ENCODE results near the gene RTP3.
"Not testable (repeated sequence)": the region's sequence is repeated elsewhere in the genome, so short reads cannot be mapped to it uniquely, and the experiment has no call there.

The RTP3 gene

GRCh38 chr3:46509661-46510187, 11.9 kb downstream of the RTP3 start:
- intact Hi-C loops (cut with DNase I) = no loop called here
- DNase-seq = no peak

DNA sequence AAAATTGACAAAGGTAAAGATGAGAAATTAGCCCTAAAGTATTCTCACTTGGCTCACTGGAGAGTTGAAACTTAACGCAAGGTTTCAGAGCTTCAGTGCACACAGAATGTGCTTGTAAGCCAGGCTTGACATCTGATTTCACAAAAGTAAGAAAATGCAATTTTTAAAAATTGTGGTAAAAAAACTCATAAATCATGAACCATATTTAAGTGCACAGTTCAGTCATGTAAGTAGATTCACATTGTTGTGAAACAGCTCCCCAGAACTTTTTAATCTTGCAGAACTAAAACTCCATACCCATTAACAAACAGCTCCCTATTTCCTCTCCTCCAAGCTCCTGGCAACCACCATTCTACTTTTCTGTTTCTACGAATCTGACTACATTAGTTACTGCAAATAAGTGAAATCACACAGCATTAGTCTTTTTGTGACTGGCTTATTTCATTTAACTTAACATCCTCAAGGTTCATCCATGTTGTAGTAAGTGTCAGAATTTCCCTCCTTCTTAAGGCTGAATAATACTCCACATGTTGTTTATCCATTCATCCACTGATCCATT, 14.5 kb downstream of the RTP3 start:
- no peak for DNase-seq
- intact Hi-C loops (cut with DNase I) = no loop called here

- DNase-seq = no peak
- intact Hi-C loops (cut with DNase I) = no loop called here
These were observed 18.7 kb downstream of the RTP3 start for GRCh38 chr3:46516521-46516920.

GRCh38 chr3:46517016-46517783, 19.4 kb downstream of the RTP3 start:
- intact Hi-C loops (cut with DNase I) = no loop called here
- DNase-seq = no peak

- DNase-seq = no peak
- intact Hi-C loops (cut with DNase I) = no loop called here
These were observed 20.0 kb downstream of the RTP3 start for GRCh38 chr3:46517784-46518181.

DNA sequence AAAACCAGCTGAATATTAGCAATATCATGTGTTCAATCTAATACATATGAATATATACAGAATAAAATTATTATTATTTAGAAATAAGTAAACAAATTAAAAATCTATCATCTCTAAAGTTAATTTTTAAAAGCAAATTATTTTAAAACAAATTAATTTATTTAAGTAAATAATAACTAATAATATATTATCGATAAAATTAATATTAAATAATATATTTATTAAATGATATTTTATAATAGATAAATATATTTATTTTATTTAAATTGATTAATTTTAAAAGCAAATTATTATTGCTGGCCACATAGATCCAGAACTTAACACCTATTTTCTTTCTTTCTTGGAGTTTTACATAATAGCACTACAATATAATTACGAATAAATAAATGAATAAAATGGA, 22.2 kb downstream of the RTP3 start:
- DNase-seq = no peak
- intact Hi-C loops (cut with DNase I) = no loop called here

- intact Hi-C loops (cut with DNase I) = no loop called here
- no peak for DNase-seq
These were observed 22.8 kb downstream of the RTP3 start for GRCh38 chr3:46520531-46520930.

GRCh38 chr3:46521096-46521495, 23.3 kb downstream of the RTP3 start:
- intact Hi-C loops (cut with DNase I) = no loop called here
- DNase-seq = no peak

- intact Hi-C loops (cut with DNase I); DNase-seq: not testable (repeated sequence)
These were observed 24.4 kb downstream of the RTP3 start for GRCh38 chr3:46522201-46522600.

DNA sequence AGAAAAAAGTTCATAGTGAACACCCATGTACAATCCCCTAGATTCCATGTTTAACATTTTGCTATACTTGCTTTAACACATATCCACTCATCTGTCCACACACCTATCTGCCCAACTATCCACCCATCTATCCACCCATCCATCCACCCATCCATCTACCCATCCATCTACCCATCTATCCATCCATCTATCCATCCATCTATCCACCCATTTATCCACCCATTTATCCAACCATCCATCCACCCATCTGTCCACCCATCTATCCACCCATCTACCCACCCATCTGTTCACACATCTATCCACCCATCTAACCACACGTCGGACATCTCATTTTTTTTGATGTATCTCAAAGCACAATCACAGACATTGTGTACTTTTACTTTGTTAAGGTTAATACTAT, 25.8 kb downstream of the RTP3 start:
- DNase-seq = no peak
- intact Hi-C loops (cut with DNase I) = no loop called here

DNA sequence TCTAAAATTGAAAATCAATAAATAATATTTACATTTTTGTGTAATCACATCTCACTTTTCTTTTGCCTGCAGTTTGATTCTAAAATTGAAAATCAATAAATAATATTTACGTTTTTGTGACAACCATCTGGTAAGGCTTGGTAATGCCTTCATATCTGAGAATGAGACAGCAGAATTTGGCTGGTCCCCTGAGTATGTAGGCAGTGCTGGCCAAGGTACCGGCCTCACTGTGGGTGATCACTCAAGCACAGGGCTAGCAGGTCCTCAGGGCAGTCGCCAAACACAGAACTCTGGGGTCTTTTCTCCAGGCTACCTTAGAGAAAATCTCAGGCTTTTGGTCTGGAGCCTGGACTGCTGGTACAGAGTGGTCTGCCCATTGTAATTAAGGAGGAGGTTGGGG, 26.2 kb downstream of the RTP3 start:
- DNase-seq = no peak

GRCh38 chr3:46524832-46525231, 27.1 kb downstream of the RTP3 start:
- no peak for DNase-seq
- intact Hi-C loops (cut with DNase I) = no loop called here

More for the DNA sequence above, 26.2 kb downstream of the RTP3 start:
- intact Hi-C loops (cut with DNase I) = no loop called here

DNA sequence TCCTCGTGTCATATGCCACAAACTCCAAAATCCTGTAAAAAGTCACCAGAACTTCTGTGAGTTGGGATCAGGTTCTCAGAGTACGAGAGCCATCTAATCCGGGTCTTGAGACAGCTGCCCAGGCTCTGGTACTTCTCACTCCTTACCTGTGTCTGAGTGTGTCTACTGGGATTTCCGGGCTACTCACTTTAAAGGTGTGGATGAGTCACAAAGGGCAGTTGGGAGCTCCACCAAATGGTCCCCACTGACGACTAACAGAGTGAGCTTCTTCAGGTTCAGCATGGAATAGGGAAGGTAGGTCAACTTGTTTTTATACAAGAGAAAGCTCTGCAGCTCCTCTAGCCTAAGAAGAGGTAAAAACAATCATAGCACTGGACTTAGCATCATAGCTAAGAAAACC, 29.5 kb downstream of the RTP3 start:
- no peak for DNase-seq
- intact Hi-C loops (cut with DNase I) = no loop called here

DNA sequence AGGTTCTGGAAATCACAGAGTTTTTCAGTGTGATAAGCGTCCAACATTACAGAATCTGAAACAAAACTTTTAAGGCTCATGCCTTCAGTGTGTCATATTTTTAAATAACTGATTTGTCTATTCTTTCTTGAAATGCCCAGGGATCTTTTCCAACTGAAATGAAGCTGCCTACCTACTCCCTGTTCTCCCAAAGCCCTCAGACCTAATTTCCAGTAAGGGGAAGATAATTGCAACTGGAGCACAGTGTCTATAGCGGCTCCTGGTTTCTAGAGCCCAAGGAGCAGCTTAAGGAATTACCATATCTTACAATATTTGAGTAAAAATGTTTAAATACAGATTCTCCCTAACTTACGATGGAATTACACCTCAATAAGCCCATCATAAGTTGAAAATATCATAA, 35.3 kb downstream of the RTP3 start:
- DNase-seq = no peak
- intact Hi-C loops (cut with DNase I) = no loop called here

GRCh38 chr3:46535746-46536145, 38.0 kb downstream of the RTP3 start:
- intact Hi-C loops (cut with DNase I) = no loop called here
- no peak for DNase-seq

DNA sequence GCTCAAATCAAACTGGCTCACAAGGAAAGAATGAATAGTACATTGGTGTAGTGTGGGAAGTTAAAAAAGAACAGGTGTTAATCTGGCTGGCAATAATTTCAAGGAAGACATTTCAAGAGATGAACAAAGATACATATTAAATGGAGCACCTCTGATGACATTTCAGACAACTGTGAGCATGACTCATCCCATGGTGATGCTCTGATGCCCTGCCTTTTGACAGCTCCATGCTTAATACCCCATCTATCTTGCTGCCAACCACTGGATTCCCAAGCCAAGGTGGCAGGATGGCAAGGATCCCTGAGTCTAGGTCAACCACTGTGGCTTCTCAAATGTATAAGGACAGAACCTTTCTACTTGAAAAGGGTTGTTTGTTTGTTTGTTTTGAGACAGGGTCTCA, 39.0 kb downstream of the RTP3 start:
- DNase-seq = no peak
- intact Hi-C loops (cut with DNase I) = no loop called here

- no peak for DNase-seq
- intact Hi-C loops (cut with DNase I) = no loop called here
These were observed 39.5 kb downstream of the RTP3 start for GRCh38 chr3:46537316-46537715.

DNA sequence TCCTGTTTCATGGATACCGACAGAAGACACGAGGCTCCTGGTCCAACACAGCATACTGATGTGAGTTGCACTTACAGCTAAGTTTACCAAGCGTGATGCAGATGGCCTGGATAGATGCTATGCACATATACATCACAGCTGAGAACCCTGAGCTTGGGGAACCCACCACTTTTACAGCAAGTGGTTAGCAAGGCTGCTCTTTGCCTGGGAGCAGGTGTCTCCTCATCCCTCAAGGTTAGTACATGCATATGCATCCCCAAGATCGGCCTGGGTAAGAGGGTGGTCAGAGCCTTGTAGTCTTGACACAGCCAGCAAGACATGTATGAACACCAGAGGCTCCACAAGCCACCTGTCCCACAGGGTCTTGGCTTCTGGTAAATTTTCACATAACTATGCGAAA, 40.0 kb downstream of the RTP3 start:
- intact Hi-C loops (cut with DNase I) = no loop called here
- no peak for DNase-seq

GRCh38 chr3:46538425-46538802, 40.6 kb downstream of the RTP3 start:
- DNase-seq; intact Hi-C loops (cut with DNase I): not testable (repeated sequence)

GRCh38 chr3:46538803-46539442, 41.1 kb downstream of the RTP3 start:
- intact Hi-C loops (cut with DNase I) = no loop called here
- DNase-seq = peak in 4 of 10 donors; percentile 15 to 88 (median 22)

GRCh38 chr3:46539443-46540005, 41.7 kb downstream of the RTP3 start:
- no peak for DNase-seq
- intact Hi-C loops (cut with DNase I) = no loop called here
